HG03442 (cell line): ENCODE data around the gene CEP290.
"Not testable (repeated sequence)": the region's sequence is repeated elsewhere in the genome, so short reads cannot be mapped to it uniquely, and the experiment has no call there.

Experiments used
- ATAC-seq: cut with Tn5 transposase; IDR thresholded peaks from one replicate; pipeline ENCODE4 v1.9.1; 2021; ENCODE audit warnings: mild to moderate bottlenecking, moderate library complexity; ENCODE audit not compliant: unreplicated experiment

Gene CEP290

GRCh38 chr12:88052686-88053085 is 89.2 kb downstream of the CEP290 start:
- peak; percentile 59 for ATAC-seq

GRCh38 chr12:88044035-88044434 is 97.9 kb downstream of the CEP290 start:
- ATAC-seq = no peak

DNA sequence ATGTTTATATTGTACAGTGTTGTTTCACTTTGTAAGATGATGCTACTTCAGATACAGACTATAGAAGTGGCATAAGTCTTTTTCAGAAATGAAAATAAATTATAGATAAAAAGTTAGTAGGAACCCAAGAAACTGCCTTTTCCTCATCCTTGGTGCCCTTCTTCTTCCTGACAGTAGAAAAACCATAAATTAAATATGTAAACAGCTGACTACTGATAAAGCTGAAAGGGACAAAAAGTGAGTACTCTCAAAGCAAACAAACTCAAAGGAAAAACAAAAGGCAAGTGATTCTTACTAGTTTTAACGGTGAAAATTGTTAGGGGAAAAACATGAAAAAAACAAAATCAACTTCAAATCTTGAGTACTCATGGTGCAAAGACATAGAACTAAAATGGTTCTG is 104.1 kb downstream of the CEP290 start:
- ATAC-seq = no peak

DNA sequence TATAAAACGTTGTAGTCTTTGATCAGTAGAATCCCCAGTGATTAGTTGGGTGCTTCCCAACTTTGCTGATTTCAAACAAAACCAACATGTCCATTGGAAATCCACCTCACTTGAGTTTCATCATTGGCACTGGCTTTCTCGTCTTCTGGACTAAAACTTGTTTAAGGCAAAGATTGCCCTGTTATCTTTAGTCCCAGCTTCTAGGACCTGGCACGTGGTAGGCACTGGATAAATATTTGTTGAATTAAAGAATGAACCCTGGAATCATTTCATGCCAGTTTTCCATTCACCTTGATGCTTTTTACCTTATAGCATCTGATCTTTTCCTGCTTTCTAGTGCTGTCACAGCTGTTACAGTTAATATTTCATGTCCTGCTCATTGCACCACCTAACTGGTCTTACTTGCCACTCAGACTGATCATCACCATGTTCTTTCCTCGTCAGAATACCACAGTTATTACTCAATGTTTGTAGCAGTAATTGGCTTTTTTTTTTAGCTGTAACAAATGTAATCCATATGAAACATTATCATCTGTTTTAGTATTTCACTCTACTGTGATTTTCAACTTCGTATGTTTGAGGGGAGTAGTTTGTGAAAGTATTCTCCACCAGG is 105.4 kb downstream of the CEP290 start:
- ATAC-seq = no peak

- peak; percentile 10 for ATAC-seq
Observed at GRCh38 chr12:88035907-88036289, 106.0 kb downstream of the CEP290 start.

GRCh38 chr12:88035271-88035906 is 106.5 kb downstream of the CEP290 start:
- peak; percentile 100 for ATAC-seq

DNA sequence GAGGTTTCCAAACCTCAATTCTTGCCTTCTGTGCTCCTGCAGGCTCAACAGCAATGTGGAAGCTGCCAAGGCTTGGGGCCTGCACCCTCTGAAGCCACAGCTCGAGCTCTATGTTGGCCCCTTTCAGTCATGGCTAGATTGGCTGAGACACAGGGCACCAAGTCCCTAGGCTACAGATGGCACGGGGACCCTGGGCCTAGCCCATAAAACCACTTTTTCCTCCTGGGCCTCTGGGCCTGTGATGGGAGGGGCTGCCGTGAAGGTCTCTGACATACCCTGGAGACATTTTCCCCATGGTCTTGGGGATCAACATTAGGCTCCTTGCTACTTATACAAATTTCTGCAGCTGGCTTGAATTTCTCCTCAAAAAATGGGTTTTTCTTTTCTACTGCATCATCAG is 110.7 kb downstream of the CEP290 start:
- ATAC-seq = not testable (repeated sequence)

DNA sequence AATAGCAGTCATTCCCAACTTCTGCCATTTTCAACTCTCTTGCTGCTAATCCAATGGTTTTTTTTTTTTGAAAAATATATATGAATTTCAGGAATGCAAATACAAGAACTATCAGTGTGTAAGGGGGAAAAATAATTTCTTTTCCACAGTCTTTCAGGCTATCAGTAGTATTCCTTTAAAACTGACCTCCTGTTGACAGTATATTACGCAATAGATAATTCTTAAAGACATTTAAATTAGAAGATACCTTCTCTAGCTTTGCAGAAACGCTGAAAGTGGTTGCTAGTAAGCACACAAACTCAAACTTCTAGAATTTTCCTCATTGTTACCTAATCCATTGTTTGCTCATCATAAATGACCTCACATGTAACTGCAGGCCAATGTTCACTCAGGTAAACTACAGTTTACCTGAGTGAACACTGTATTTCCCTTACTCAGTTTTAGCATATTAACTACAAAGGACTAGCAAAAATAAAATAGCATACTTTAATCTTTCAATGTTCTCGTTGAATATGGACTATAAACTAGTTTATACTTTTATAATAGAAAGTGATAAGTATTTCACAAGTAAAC is 112.7 kb downstream of the CEP290 start, which contains the start of gene C12orf50:
C12orf50 (minus strand) TSS at position 309 of the 573 bp plus-strand sequence. CDS start 2,439 bp downstream, outside the sequence.
- ATAC-seq = no peak

GRCh38 chr12:88026196-88026595 is 115.7 kb downstream of the CEP290 start:
- no peak for ATAC-seq

DNA sequence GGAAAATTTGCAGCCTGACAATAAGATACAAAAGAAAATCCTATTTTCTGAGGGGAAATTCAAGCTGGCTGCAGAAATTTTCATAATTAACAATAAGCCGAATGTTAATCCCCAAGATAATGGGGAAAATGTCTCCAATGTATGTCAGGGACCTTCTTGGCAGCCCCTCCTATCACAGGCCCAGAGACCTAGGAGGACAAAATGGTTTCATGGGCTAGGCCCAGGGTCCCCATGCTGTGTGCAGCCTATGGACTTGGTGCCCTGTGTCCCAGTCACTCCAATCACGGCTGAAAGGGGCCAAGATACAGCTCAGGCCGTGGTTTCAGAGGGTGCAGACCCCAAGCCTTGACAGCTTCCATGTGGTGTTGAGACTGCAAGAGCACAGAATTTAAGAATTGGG is 123.9 kb downstream of the CEP290 start:
- ATAC-seq = no peak

DNA sequence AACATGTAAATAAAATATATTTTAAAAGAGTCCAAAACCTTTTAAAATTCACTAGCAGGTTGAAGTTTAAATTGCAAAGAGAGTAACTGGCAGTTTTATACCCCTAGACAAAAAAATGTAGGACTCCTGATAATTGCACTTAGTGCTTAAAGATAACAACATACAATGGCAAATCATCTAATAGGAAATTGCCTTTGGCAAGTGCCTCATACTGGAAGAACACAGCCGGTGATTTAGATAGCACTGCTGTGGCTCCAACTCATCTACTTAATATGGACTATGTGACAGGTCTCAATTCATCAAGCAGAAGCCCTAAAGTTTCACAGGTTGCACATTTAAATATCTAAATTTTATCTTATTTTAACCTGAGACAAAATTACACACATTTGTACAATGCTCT is 126.1 kb downstream of the CEP290 start:
- ATAC-seq = no peak

DNA sequence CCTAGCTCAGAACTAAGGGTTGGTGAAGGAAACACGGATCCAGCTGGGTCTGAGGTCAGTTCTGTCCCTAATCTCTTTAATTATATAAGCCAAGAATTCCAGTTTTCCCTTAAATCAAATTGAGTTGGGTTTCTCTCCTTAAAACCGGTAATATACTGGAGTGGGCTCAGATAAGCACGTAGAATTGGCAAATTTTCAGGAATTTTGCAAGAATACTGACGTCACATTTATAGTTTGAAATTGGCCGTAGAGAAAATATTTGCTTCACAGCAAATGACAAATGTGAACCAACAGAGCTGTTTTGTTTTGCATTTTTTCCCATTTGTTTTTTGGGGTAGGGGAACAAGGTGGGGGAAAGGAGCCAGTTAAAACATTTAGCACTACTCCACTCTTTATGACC is 130.1 kb downstream of the CEP290 start:
- no peak for ATAC-seq

GRCh38 chr12:88006351-88006750 is 135.5 kb downstream of the CEP290 start:
- ATAC-seq = no peak

- ATAC-seq = no peak
Observed at GRCh38 chr12:88001327-88001726, 140.6 kb downstream of the CEP290 start.
